ENCODE data around the gene RNF10.
"Not testable (repeated sequence)": the region's sequence is repeated elsewhere in the genome, so short reads cannot be mapped to it uniquely, and the experiment has no call there.

The RNF10 gene

DNA sequence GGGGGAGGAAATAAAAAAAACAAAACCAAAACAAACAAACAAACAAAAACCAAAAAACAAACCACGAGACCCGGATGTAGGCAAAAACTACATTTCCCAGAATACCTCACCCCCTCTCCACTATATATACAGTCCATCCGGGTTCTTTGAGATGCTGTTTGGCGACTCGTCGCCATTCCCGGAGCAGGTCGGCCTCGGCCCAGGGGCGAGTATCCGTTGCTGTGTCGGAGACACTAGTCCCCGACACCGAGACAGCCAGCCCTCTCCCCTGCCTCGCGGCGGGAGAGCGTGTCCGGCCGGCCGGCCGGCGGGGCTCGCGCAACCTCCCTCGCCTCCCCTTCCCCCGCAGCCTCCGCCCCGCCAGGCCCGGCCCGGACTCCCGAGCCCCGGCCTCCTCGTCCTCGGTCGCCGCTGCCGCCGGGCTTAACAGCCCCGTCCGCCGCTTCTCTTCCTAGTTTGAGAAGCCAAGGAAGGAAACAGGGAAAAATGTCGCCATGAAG is at the start of gene RNF10:
Gene RNF10 (plus strand): TSS at position 154 of the 500 bp plus-strand sequence. CDS start 456 bp downstream, outside the sequence.
- peak; percentile 32 for DNase-seq (ENCODE audit: low read depth)

DNA sequence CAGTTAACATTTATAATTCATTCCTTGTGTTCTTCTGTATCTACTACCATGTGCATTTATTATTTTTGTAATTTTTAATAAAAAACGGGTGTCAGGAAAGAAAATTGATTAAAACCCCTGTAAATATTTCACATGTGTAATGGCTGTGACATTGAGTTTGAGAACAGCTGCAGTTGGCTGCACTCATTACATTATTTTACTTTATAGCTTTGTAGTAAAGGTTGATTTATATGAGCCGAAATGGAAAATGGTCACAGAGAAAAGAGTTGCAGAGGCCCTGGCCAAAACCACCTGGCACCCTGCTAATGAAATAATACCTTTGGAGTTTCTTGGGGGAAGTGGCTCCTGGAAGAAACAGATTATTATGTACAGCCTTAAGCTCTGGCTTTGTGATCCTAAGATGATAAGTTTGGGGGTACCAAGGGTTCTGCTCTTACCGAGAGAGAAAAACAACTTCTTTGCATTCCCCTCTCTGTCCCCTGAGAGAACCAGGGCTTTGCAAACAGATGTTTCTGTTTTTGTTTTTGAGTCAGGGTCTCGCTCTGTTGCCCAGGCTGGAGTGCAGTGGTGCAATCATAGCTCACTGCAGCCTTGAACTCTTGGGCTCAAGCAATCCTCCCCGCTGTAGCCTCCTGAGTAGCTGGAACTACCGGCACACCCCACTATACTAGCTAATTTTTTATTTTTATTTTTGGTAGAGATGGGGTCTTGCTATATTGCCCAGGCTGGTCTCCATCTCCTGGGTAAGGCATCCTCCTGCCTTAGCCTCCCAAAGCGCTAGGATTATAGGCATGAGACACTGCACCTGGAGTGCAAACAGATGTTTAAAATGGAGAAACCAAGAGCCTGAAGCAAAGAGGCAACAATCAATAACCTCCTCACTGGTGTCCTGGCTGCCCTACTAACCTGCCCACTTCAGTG is 47.9 kb upstream of the RNF10 start:
- no peak for DNase-seq (ENCODE audit: low read depth)

DNA sequence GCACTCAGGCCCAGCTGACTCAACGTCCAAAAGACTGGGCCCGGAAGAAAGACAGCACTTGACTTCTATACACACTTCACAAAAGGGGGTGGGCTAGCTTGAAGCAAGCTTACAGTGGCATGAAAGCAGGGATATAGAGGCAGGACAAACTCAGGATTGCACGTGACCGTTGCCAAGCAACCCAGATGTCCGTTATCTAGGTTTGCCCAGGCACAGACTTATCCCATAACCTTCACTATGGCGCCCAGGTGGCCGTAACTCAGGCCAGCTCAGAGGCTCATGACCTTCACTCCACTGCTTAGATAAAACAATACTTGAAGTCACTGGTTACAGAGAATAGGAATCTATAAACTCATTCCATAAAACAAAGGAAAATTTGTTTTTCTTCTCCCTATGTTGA is 46.6 kb upstream of the RNF10 start:
- DNase-seq (ENCODE audit: low read depth), result not testable (repeated sequence)

DNA sequence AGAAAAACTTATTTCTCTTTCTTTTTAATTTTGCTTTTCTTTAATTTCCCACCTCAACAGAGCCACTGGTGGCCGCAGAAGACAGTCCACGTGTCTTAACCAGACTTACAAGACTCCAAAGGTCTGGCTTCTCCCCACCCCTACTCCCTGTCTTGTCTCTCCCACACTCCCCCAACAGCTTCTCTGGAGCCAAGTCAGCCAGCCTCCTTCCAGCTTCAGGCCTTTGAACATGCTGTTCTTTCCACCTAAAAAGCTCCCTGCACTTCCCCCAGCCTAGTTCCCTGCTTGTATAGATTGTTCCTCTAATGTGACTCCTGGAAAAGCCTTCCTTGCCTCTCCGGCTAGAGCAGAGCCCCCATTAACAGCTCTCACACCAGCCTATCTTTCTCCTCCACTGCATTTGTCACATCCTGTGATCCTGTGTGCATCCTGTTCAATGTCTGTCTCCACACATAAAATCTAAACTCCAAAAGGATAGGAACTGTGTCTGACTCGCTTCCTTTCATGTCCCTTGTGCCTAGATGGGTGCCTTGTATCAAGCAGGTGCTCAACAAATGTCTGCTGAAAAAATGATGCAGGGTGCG is 46.0 kb upstream of the RNF10 start:
- DNase-seq (ENCODE audit: low read depth), result no peak

DNA sequence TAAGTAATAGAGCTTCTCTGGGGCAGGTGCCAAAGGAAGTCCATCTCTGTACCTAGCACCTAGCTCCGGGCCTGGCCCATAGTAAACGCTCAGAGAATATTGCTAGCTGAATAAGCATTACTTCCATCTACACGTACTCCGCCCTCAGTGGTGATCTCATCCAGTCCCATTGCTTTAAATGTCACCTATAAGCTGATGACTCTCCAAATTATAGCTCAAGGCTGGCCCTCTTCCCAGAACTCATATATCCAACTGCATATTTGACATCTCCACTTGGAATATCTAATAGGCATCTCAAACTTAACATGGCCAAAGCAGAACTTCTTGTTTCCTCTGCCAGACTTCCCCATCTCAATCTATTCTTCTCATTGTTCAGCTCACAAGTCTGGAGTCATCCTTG is 45.1 kb upstream of the RNF10 start:
- no peak for DNase-seq (ENCODE audit: low read depth)

DNA sequence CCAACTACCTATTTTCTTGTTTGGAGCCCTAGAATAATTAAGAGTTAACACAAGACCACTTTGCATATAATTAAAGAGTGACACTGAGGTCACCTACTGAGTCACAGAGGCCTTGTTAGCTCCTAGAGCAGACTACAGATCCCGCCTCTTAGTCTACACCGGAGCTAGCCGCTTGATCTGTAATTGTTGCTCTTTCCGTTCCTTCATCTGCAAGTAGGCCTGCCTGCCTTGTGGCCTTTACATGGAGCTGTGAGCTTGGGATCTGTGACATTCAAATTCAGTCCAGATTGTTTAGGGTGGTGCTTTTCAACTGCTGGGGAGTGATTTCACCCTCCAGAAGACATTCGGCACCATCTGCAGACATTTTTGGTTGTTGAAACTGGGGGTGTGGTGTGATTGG is 43.8 kb upstream of the RNF10 start:
- DNase-seq (ENCODE audit: low read depth), result no peak

DNA sequence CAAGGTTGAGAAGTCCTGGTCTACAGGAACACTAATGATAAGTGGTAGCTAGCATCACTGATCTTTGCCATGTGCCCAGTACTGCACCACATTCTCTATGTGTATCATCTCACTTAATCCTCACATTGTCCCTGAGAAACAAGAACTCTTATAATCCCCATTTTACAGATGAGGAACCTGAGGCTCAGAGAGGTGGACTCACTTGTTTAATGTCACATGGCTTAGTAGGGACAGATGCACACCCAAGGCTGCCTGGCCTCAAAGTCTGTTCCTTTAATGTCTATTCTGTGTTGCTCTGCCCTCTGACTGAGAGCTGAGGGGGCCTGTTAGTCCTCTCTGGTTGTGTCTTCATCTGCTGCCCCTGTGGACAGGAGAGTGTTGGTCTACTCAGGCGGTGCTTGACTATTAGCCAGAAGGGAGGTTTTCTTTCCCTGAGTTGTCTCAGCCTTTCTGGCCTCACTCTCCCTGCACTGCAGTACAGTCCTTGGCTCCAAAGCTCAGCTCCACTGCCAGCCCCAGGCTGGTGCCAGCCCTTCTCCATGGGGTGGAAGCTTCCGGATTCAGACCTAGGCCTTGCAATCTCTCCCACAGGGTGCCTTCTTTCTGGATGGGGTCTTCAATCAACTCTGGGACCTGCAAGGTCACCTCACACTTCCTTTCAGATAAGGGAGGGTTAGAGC is 43.2 kb upstream of the RNF10 start:
- no peak for DNase-seq (ENCODE audit: low read depth)

DNA sequence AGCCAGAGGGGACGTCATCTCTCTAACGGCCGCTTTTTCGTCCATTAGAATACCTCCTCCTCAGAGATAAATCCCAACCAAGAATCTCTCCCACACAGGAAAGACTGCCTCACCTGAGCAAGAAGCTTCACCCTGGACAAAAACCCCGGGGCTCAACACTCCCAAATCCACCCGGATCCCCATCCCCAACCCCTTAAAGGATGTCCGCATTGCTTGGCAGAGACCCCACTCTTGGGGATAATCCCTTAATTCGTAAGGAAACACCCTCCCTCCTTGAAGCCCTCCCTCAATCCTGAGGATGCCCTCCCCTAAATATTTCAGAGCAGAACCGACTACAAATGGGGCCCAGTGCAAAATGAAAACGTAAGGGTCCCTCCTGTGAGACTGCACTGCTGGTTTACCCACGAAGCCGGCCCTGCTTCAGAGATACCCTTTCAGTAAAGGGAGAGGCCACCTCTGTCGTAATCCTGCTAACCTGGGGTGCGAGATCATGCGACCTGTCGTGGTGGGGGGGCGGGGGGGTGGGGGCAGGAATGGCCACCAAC is 38.9 kb upstream of the RNF10 start:
- no peak for DNase-seq (ENCODE audit: low read depth)

DNA sequence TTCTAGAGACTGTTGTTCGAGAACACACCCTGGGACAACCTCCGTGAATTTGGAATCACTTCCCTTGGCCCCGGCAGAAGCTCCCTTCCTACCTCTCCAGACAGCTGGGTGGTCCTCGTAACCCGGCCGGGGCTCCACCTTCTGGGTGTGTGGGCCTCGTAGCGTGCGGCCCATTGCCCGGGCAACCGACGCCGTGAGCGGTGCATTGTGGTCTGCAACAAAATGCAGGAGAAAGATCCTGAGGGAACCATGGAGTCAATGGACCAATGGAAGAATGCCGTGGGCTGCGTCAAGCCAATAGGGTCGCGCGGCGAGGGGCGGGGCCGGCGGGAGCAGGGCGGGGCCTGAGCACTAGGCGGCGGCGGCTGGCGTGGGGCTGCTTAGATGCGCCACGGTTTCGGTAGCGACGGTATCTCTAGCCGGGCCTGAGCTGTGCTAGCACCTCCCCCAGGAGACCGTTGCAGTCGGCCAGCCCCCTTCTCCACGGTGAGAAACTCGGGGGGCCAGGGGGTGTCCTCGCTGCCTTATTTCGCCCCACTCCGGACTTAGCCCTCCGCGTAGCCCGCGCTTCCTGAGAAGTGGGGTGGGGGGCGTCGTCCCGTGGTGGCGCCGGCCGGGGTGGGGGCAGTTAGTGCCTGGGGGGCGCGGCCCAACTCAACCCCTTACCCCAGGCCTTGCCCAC is 38.3 kb upstream of the RNF10 start, which contains the start of gene DYNLL1:
Gene DYNLL1 (plus strand): TSS at position 383 of the 682 bp plus-strand sequence. CDS start 309 bp downstream, outside the sequence.
- peak; percentile 96 for DNase-seq (ENCODE audit: low read depth)

DNA sequence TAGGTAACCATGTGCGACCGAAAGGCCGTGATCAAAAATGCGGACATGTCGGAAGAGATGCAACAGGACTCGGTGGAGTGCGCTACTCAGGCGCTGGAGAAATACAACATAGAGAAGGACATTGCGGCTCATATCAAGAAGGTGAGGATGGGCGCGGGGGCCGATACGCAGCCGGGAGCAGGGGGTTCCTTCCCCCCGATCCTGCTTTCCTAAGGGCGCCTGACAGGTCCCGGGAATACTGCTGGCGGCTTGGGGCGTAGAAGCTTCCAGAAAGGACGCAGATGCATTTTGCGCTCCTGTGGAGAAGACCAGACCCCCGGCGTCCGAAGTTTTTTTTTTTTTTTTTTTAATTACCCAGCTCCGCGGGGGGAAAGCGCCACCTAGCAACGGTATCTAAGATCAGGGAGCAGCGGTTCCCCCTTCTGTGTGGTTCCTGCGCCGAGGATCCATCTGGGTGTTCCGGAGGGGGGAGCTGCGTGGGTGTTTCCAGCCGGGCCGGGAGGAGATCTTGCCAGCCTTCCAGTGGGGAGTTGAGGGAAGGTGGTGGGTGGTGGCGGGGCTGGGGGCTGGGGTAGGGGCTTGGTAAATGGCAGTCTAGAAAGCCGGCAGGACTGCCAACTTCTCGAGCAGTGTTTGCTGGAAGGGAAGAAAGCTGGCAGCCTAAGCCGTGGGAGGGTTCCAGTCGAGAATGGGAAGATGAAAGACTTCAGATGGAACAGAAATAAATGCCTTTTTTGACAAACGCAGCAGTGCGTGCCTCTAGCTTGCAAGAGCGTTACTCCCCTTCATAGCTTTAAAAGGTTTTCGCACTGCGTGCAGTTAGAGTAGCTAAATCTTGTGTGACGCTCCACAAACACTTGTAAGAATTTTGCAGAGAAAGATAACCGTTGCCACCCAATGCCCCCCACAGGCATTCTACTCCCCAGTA is 37.5 kb upstream of the RNF10 start:
- peak; percentile 13 for DNase-seq (ENCODE audit: low read depth)

DNA sequence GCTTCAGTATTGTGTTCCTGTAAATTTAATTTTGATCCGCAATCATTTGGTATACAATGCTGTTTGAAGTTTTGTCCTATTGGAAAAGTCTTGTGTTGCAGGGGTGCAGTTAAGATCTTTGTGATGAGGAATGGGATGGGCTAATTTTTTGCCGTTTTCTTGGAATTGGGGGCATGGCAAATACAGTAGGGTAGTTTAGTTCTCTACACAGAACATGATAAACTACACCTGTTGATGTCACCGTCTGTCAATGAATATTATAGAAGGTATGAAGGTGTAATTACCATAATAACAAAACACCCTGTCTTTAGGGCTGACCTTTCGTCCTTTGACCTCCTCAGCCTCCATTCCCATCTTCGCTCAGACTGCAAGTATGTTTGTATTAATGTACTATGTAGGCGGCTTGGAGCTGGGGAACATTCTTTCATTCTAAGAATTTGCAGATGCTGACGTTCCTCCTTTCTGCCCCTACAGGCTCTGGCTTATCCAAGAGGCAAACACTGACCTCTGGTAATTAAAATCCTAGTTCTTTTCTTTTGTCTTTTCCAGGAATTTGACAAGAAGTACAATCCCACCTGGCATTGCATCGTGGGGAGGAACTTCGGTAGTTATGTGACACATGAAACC is 36.5 kb upstream of the RNF10 start:
- no peak for DNase-seq (ENCODE audit: low read depth)

DNA sequence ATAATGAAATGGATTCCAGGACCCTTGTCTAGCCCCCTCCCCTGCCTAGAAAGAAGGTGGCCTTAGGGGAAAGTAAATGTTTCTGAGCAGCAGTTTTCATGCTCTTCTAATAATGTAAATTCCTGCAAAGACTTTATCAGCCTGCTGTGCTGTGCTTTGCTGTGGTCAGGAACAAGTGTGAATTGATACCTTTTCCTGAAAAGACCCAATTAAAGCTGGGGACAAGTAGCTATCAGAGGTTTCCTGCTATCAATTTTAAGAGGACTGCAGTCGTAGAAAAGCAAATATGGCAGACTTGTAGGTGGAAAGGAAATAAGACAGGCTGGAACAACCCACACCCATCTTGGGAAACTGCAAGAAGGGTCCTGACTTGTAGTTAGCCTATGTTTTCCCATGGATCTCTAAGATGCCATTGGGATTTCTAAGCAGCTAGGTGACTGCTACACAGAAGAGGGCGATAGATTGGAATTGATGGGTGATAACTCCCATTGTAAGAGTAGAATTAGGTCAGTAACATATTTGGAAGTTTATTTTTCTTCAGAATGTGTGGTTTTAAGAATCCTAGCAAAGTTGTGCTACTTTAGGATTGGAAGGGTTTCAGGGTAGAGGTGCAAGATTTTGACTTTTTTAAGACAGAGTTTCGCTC is 35.2 kb upstream of the RNF10 start:
- DNase-seq (ENCODE audit: low read depth), result no peak

DNA sequence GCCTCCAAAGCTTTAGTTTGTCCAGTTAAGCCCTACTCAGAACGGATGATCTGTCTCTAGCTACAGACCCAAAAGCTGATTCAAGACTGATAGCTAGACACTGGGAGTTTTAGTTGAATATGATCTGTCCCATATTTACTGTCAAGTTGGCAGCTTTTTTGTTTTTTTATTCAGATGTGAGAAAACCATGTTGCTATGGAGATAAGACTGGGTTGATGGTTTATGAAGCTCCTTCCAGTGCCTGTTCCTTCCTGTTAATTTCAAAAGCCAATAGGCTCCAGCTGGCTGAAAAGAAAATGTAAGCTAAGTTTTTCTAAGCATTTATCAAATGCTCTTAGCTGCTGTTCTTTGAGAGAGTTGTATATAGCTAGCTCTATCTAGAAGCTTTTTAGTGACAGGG is 33.6 kb upstream of the RNF10 start:
- DNase-seq (ENCODE audit: low read depth), result no peak

DNA sequence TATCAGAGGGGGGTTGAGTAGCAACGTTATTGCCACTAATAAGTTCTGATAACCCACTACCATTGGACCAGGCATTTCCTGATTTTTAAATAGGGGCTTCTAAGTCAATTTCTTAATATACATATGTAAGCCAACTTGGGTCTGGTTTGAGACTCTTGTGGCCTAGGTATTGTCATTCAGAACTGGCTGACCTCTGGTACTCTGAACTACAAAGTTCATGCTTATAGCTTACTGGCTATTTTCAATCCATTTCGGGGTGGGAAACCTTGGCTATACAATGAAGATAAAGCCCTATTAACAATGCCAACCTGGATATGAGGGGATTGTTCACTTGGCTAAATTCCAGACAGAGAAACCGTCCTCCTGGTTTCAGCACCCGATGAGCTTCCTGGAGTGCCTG is 29.6 kb upstream of the RNF10 start:
- no peak for DNase-seq (ENCODE audit: low read depth)

DNA sequence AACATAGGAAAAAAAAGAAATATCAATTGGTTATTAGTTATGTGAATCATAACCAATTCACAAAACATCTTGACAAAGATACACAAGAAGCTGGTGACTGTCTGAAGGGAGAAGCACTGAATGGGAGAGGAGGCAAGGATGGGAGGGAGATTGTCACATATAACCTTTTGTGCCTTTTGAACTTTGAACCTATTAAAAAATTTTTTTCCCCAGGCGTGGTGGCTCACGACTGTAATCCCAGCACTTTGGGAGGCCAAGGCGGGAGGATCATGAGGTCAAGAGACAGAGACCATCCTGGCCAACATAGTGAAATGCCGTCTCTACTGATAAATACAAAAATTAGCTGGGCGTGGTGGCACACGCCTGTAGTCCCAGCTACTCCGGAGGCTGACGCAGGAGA is 25.6 kb upstream of the RNF10 start:
- no peak for DNase-seq (ENCODE audit: low read depth)

DNA sequence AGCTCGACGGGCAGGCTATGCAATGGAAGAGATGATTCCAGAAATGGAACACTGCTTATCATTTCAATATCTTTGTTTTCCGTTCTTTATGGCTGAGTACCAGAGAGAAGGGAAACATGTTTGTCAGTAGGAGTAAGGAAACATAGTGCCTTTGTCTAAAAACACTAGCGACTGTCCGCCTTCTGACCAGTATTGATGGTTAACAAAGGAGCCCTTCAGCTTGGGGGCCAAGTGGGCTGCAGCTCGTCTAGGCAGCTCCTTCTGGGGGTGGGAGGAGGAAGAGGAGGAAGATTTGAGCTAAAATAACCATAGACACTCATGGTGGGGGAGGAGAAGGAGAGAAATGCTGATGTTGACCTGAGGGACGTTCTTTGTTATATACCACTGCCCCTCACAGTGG is 20.2 kb upstream of the RNF10 start:
- DNase-seq (ENCODE audit: low read depth), result no peak

DNA sequence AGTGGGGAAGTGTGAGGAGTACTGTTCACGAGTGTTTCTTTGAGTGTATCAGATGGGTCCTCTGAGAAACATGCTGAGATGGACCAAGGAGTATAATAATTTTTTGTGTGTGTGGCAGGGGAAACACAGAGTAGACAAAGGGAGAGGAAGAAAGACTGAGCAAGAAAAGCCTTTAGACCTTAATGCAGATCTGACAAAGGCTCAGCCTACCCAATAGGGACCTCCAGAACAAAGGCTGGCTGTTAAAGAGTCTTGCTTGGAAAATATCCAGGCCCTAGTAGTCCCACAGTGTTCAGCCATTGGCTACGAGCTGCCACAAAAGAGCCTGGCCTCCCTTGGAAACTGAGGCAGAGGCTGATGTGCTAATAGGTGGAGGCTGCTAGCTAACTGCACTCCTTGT is 18.7 kb upstream of the RNF10 start:
- DNase-seq (ENCODE audit: low read depth), result no peak

DNA sequence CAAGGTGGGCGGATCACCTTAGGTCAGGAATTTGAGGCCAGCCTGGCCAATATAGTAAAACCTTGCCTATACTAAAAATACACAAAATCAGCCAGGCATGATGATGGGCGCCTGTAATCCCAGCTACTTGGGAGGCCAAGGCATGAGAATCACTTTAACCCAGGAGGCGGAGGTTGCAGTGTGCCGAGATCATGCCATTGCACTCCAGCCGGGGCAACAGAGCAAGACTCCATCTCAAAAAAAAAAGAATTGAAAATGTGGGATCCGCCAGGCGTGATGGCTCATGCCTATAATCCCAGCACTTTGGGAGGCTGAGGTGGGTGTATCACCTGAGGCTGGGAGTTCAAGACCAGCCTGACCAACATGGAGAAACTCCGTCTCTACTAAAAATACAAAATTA is 14.8 kb upstream of the RNF10 start:
- DNase-seq (ENCODE audit: low read depth), result not testable (repeated sequence)

DNA sequence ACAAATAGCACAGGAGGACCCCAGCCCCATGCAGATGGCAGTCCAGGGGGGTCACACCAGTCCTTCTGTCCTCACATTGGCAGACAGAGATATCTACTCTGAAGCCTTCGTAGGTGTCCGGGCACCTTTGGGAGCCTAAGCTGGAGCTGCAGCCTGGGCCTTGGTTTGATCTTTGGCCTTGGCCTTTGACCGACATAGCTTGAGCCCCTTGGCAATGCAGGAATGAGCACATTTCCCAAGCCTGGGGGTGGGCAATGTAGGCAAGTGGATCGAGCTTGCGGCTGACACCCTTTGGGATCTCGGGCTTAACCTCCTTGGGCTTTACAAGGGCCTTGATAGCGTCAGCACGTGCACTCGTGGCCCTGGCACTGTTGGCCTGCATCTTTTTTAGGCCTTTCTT is 11.6 kb upstream of the RNF10 start:
- no peak for DNase-seq (ENCODE audit: low read depth)

All from stimulated activated CD8-positive, alpha-beta memory T cell treated with anti-CD3 and anti-CD28 coated beads, Interleukin-15, amount 100 ng/mL, for 24 hours (primary cell).